AG10803 (cell line): ENCODE measurements around the gene ALDOA.

Source experiments
- DNase-seq: peaks from one replicate; pipeline ENCODE4 v3.0.0; 2010; ENCODE audit warnings: low read depth
- H3K4me3 ChIP-seq: 2 replicates; pipeline ENCODE4 v1.5.1; 2011; ENCODE audit warnings: mild to moderate bottlenecking, low read length, control low read depth
- CTCF ChIP-seq: conservative IDR thresholded peaks from 2 replicates; pipeline ENCODE4 v1.5.1; 2011; ENCODE audit warnings: mild to moderate bottlenecking, low read length, control low read depth, inconsistent platforms

The ALDOA gene

GRCh38 chr16:30096862-30097563, 31.5 kb downstream of the ALDOA start:
- peak overlapping the region; percentile 56; the same call in 1 of the 2 replicates for H3K4me3 ChIP-seq
- TF ChIP-seq CTCF, result no peak
- no peak for DNase-seq

DNA sequence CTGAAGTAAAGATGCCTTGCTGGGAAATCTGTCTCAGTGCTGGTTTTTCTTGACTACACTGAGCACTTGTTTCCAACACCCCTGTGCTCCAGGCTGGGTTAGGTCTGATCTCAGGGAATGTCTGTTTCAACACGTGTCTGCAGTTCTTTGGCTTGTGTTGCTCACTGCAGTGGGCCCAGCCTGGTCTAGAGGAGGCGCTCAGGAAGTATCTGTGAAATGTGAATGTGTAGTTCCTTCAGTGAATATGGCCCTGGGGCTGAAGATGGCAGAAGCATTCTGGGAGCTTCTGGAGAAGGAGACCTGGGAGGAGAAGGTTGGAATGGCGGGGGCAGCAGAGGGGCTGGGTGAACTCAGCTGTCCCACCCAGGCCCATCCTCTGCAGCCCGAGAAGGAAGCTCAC, 38.5 kb downstream of the ALDOA start:
- TF ChIP-seq CTCF, result no peak
- DNase-seq, result no peak
- no peak overlapping the region for H3K4me3 ChIP-seq

- no peak for TF ChIP-seq CTCF
- no peak overlapping the region for H3K4me3 ChIP-seq
- DNase-seq, result no peak
Measured at GRCh38 chr16:30104492-30104891, 38.9 kb downstream of the ALDOA start.

DNA sequence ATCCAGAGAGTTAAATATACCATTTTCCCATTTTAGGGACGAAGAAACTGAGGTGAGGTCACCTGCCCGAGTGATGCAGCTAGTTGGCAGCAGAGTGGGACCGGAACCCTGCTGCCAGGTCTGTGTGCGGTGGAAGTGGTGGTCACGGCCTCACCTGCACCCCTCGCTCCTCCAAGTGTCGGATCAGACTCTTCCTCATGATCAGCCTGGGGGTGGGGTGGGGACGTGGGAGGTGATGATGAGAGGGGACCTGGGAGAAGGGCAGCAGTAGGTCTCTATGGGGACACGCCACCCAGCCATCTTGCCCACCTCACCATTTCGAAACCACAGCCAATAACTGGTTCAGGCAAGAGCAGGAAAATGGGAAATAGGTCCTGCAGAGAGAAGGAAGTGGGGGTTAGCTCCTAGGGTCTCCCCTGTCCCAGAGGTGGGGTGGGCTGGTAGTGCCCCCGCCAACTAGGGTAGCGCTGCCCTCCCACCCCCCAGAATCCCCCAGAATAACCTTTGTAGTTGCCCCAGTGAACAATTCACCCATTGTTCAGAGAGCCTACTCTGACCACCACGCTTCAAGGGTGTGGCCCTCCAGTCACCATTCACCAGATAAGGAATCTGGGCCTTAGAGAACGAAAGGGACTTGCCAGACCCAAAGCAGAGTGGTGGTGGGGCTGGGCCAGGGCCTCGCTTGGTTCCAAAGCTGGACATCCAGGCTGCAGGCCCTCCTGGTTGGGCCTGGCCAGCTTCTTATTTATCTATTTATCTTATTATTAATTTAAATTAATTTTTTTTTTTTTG, 42.7 kb downstream of the ALDOA start:
- no peak for DNase-seq
- no peak overlapping the region for H3K4me3 ChIP-seq
- no peak for TF ChIP-seq CTCF

- DNase-seq, result no peak
- TF ChIP-seq CTCF, result no peak
- H3K4me3 ChIP-seq, result no peak overlapping the region
Measured at GRCh38 chr16:30110661-30111060, 45.1 kb downstream of the ALDOA start.

DNA sequence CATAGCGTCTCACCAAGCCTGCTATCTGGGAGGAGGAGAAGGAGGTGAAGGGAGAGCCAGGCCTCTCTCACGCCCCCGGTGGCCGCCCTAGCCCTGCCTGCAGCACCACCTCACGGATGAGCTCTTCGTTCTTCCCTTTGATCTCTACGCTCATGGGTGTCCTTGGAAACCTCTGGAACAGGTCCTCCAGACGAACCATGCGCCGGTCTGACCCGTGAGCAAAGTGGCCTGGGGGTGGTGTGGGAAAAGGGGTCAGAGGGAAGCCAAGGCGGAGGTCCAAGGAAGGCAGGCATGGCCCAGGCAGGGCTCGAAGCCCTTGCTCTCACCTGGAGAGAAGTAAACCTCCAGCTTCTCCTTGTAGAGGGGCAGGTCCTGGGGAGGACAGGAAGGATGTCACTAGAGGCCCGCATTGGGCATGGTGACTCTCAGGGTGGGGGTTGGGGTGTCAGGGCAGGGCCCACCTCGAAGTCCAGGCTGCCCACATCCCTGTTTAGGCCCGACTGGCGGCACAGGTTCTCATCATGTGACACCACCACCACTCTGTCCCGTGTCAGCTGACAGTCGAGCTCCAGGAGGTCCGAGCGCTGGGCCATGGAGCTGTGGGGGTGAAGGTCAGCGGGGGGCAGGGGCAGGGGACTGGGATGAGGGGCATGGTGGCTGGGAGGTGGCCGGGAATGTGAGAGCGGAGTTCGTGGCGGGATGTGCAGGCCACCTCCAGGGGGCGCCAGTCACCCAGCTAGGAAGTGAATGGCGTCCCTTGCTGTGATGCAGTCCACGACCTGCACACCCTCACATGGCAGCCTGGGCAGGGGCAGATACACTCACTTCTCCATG, 46.9 kb downstream of the ALDOA start:
- DNase-seq, result peak; percentile 57
- TF ChIP-seq CTCF, result peak; percentile 61
- H3K4me3 ChIP-seq, result no peak overlapping the region
